ENCODE results near the gene ALDH2.

ALDH2 gene

DNA sequence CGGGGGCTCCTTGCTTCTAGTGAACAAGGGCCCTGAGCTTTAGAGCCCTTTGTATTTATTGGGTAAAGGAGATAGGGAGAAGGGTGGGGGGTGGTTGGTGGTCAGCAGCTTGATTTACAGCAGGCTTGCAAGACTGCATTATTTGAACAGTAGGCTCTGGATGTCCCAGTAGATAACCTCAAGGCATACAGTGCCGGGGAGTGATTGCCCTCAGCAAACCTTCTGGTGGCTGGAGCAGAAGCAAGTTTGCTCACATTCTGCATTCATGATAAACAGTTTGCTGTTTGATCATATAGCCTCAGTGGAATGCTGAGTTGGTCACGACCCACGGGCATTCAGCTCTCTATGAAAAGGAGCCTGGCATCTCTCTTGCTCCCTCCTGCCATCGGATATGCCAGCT, 58.8 kb downstream of the ALDH2 start:
- no peaks in the 10 kb centered on the region for H4K20me1 ChIP-seq (ENCODE audit: low read depth, low read length)
- H3K4me3 ChIP-seq (ENCODE audit: insufficient read depth, low read length, poor library complexity, severe bottlenecking): no peak overlapping the region
- H3F3A ChIP-seq (ENCODE audit: insufficient read depth): no peaks in the 10 kb centered on the region
- H3K9me3 ChIP-seq (ENCODE audit: insufficient read depth, low read length): no peaks in the 10 kb centered on the region
- H2AFZ ChIP-seq (ENCODE audit: low read depth, low read length, severe bottlenecking): no peak overlapping the region
- no peak overlapping the region for H3K9ac ChIP-seq (ENCODE audit: low read length)
- H3K4me2 ChIP-seq (ENCODE audit: low read depth, low read length, poor library complexity, severe bottlenecking): no peak overlapping the region
- H3K27ac ChIP-seq (ENCODE audit: low read depth, low read length): no peak overlapping the region
- H3K36me3 ChIP-seq (ENCODE audit: low read length): no peaks in the 10 kb centered on the region
- no peak for TF ChIP-seq EZH2phosphoT487 (conservative IDR thresholded peaks at IDR 0.05; ENCODE audit: low read length)
- TF ChIP-seq, protein P1, sequence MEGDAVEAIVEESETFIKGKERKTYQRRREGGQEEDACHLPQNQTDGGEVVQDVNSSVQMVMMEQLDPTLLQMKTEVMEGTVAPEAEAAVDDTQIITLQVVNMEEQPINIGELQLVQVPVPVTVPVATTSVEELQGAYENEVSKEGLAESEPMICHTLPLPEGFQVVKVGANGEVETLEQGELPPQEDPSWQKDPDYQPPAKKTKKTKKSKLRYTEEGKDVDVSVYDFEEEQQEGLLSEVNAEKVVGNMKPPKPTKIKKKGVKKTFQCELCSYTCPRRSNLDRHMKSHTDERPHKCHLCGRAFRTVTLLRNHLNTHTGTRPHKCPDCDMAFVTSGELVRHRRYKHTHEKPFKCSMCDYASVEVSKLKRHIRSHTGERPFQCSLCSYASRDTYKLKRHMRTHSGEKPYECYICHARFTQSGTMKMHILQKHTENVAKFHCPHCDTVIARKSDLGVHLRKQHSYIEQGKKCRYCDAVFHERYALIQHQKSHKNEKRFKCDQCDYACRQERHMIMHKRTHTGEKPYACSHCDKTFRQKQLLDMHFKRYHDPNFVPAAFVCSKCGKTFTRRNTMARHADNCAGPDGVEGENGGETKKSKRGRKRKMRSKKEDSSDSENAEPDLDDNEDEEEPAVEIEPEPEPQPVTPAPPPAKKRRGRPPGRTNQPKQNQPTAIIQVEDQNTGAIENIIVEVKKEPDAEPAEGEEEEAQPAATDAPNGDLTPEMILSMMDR (IDR thresholded peaks at IDR 0.05; ENCODE audit: insufficient read depth, low read length, poor library complexity, severe bottlenecking): no peak
- no peaks in the 10 kb centered on the region for H3K79me2 ChIP-seq (ENCODE audit: insufficient read depth, low read length)
- H3K27me3 ChIP-seq (ENCODE audit: low read length): no peaks in the 10 kb centered on the region
- H3K9me2 ChIP-seq (replicated peaks; ENCODE audit: insufficient read depth, low read length): no peaks in the 10 kb centered on the region

DNA sequence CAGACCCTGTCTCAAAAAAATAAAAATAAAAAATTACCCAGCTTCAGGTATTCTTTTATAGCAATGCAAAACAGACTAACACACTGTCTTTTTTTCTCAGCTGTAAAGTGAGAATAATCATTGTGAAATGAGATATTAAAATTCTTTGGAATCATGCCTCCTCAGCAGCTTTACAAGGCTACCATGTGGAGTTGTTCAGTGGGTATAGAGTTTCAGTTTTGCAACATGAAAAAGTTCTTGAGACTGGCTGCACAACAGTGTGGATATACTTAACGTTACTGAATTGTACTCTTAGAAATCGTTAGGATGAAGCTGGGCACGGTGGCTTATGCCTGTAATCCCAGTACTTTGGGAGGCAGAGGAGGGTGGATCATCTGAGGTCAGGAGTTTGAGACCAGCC, 59.6 kb downstream of the ALDH2 start:
- Histone ChIP-seq H3K4me3 (ENCODE audit: insufficient read depth, low read length, poor library complexity, severe bottlenecking) (no peak overlapping the region), H2AFZ (ENCODE audit: low read depth, low read length, severe bottlenecking) (no peak overlapping the region), H3K4me2 (ENCODE audit: low read depth, low read length, poor library complexity, severe bottlenecking) (no peak overlapping the region), H3K36me3 (ENCODE audit: low read length) (no peaks in the 10 kb centered on the region), H3K9me3 (ENCODE audit: insufficient read depth, low read length) (no peaks in the 10 kb centered on the region), H3K9me2 (replicated peaks; ENCODE audit: insufficient read depth, low read length) (no peaks in the 10 kb centered on the region), H3F3A (ENCODE audit: insufficient read depth) (no peaks in the 10 kb centered on the region), H3K27ac (ENCODE audit: low read depth, low read length) (no peak overlapping the region), H3K27me3 (ENCODE audit: low read length) (no peaks in the 10 kb centered on the region), H3K79me2 (ENCODE audit: insufficient read depth, low read length) (no peaks in the 10 kb centered on the region), H3K9ac (ENCODE audit: low read length) (no peak overlapping the region), H4K20me1 (ENCODE audit: low read depth, low read length) (no peaks in the 10 kb centered on the region)
- TF ChIP-seq, protein P1 (IDR thresholded peaks at IDR 0.05; ENCODE audit: insufficient read depth, low read length, poor library complexity, severe bottlenecking): no peak
- no peak for TF ChIP-seq EZH2phosphoT487 (conservative IDR thresholded peaks at IDR 0.05; ENCODE audit: low read length)

DNA sequence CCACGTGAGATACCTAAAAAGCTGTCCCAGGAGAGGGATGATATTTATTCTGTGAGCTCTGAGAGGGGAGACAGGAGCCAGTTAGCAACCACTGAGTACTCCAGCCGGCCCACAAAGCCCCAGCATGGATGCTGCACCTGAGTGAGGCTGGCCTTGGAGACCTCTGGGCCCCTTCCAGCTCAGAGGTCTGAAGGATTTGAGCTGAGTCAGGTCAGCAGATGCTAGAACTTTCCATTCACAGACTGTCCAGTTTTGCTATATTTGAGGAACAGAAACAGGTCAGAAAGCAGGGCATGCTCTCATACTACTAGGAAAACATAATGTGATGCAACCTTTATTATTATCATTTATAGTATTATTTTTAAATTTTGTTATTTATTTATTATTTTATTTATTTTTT, 60.3 kb downstream of the ALDH2 start:
- Histone ChIP-seq H3K27ac (ENCODE audit: low read depth, low read length) (no peak overlapping the region), H3K9me2 (replicated peaks; ENCODE audit: insufficient read depth, low read length) (no peaks in the 10 kb centered on the region), H4K20me1 (ENCODE audit: low read depth, low read length) (no peaks in the 10 kb centered on the region), H3K4me2 (ENCODE audit: low read depth, low read length, poor library complexity, severe bottlenecking) (no peak overlapping the region), H3K27me3 (ENCODE audit: low read length) (no peaks in the 10 kb centered on the region), H3K36me3 (ENCODE audit: low read length) (no peaks in the 10 kb centered on the region), H3K79me2 (ENCODE audit: insufficient read depth, low read length) (no peaks in the 10 kb centered on the region), H3K9ac (ENCODE audit: low read length) (no peak overlapping the region), H3K4me3 (ENCODE audit: insufficient read depth, low read length, poor library complexity, severe bottlenecking) (no peak overlapping the region), H3K9me3 (ENCODE audit: insufficient read depth, low read length) (no peaks in the 10 kb centered on the region), H3F3A (ENCODE audit: insufficient read depth) (no peaks in the 10 kb centered on the region), H2AFZ (ENCODE audit: low read depth, low read length, severe bottlenecking) (no peak overlapping the region)
- TF ChIP-seq, protein P1 (IDR thresholded peaks at IDR 0.05; ENCODE audit: insufficient read depth, low read length, poor library complexity, severe bottlenecking): no peak
- no peak for TF ChIP-seq EZH2phosphoT487 (conservative IDR thresholded peaks at IDR 0.05; ENCODE audit: low read length)

All from SU-DHL-6 (cell line).